GM12892 (cell line): ENCODE data around the gene NEK5.

Source experiments
- POLR2A ChIP-seq: IDR thresholded peaks from 2 replicates; pipeline ENCODE4 v1.6.1; 2011; ENCODE audit warnings: low read depth, low read length, control low read depth
- POLR2AphosphoS5 ChIP-seq: IDR thresholded peaks from 2 replicates; pipeline ENCODE4 v1.6.1; 2011; ENCODE audit warnings: low read depth, low read length, control low read depth

DNA sequence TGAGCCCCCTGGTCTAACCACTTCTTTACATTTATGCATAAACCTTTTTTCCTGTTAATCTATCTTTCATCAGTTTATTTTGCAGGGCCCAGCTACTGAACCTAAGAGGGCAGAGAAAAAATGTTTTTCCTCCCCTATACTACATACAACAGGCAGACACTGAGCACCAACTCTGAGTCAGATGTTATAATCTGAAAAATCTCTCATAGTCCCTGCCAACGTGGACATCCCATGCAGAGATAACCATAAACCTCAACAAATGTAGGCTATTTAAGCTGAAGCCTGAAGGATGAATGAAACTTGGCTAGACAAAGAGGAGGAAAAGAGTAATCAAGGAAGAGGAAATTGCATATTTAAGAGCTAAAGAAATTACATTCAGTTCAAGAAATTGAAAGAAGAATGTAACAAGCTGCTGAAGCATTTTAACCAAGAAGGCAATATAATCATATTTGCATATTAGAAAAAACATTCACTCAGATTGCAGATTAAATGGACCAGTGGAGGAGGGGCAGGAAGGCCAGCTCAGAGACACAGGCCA, 27.9 kb upstream of the NEK5 start:
- TF ChIP-seq POLR2A (no peak), POLR2AphosphoS5 (no peak)
